Activated T-cell treated with anti-CD3 and anti-CD28 coated beads, Interleukin-2, amount 50 U/mL, for 48 hours (primary cell): ENCODE measurements around the gene ATAD3C.
A peak's percentile ranks its signal among the peaks of the same experiment; 100 is the strongest.
"Not testable (repeated sequence)": the region's sequence is repeated elsewhere in the genome, so short reads cannot be mapped to it uniquely, and the experiment has no call there.

ENCODE experiments used
- DNase-seq, 2 experiments: peaks; one replicate each; pipeline ENCODE4 v3.0.0-alpha.2; 2020

Gene ATAD3C, protein sequence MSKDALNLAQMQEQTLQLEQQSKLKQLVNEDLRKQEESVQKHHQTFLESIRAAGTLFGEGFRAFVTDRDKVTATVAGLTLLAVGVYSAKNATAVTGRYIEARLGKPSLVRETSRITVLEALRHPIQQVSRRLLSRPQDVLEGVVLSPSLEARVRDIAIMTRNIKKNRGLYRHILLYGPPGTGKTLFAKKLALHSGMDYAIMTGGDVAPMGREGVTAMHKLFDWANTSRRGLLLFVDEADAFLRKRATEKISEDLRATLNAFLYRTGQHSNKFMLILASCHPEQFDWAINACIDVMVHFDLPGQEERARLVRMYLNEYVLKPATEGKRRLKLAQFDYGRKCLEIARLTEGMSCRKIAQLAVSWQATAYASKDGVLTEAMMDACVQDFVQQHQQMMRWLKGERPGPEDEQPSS

DNA sequence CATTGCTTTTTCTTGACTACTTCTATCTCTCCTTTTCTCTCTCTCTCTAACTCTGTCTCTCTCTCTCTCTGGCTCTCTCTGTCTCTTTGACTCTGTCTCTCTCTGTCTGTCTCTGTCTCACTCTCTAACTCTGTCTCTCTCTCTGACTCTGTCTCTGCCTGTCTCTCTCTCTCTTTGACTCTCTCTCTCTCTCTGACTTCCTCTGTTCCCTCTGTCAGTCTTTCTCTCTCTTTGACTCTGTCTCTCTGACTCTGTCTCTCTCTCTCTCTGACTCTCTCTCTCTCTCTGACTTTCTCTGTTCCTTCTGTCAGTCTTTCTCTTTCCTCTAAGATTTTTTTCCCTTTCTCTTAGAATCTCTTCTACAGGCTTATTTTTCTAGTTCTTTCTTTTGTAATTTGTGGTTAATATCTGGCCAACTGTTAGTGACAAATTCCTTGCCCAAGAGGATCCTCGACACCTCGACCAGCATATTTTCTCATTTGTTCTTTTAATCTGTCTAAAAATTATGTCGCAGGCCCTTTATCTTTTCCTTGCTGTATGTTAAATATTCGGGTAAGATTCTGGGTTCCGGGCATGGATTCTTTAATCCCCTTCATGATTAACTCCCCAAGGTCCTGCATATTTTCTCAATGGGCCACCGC is at the start of gene ATAD3C:
Gene ATAD3C, plus strand, starts transcription at position 591 of the 641 bp plus-strand sequence. CDS start 995 bp downstream, outside the sequence.
- DNase-seq = no peak

GRCh38 chr1:1399872-1400575 is 49.5 kb upstream of the ATAD3C start:
- DNase-seq = peak in 1 of 2 experiments; percentile 62

DNA sequence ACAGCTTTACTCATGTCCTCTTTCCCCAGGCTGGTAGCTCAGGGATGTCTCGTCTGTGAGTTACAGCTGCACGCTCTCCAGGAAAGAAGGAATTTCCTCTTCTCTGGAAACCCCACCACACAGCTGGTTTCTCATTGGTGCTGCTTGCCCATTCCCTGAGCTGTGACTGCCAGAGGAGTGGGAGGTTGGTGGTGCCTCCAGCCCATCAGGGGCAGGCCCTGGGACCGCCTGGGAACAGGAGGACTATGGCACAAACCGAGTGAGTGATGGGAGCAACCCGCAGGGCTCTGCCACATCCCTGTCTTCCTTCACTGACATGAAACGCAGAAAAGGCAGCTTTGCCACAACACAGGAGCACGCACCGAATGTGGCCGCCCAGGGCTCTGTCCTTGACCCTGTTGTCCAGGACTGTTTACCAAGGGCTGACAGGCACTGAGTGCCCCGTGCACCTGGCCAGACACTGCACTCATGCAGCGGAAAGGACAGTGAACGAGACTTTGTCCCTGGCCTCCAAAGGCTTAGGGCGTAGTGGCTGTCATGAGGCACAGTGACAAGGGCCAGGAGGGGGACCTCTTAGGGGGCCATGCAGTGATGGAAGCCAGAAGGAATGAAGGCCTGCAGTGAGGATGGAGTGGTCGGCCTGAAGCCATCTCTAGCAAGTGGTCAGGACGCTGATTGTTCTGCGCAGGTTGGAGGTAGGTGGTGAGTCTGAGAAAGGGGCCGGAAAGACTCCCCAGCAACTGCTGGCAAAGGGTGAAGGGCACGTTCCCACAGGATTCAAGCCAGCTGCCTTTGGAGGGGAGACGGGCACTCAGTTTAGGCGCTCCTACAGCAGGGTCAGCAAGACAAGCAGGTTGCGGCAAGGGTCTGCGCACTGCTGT is 48.7 kb upstream of the ATAD3C start:
- DNase-seq = no peak

GRCh38 chr1:1401457-1402010 is 48.0 kb upstream of the ATAD3C start:
- no peak for DNase-seq

DNA sequence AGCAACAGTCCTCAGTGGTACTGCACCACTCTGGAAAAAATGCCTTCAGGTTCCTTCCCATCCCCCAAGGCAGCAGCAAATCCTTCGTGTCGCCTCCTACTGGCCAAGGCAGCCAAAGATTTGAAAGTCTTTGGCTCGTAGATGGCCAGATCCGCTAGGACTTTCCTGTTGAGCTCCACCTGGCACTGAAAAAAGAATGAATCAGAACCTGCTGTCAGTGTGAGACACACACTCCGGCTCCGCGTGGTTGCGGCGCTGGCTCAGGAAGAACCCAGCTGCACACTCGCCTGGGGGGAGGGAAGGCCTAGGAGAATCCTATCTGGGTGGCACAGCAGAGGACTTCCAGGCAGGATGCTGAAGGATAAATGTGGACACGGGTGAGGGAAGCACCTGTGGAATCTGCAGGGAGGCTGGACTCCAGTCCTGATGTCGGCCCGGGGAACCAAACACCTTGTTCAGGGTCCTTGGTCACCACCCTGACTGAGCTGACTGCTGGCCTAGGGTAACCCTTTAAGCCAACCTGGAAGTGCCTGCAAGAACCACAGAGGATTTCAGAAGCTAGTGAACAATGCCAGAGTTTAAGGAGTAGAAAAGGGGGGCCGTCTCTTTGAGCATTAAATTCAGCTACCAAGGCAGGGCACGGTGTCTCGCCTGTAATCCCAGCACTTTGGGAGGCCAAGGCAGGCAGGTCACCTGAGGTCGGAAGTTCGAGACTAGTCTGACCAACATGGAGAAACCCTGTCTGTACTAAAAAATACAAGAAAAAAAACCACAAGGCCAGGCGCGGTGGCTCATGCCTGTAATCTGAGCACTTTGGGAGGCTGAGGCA is 47.2 kb upstream of the ATAD3C start:
- DNase-seq = peak; percentile 67 to 68

DNA sequence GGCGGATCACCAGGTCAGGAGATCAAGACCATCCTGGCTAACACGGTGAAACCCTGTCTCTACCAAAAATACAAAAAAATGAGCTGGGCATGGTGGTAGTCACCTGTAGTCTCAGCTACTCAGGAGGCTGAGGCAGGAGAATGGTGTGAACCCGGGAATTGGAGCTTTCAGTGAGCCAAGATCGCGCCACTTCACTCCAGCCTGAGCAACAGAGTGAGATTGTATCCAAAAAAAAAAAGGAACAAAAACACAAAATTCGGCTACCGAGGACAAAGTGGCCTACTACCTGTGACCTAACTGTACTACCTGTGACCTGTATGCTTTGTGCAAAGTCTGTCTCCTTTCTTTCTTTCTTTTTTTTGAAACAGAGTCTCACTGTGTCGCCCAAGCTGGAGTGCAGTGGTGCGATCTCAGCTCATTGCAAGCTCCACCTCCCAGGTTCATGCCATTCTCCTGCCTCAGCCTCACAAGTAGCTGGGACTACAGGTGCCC is 46.5 kb upstream of the ATAD3C start:
- DNase-seq = not testable (repeated sequence)

DNA sequence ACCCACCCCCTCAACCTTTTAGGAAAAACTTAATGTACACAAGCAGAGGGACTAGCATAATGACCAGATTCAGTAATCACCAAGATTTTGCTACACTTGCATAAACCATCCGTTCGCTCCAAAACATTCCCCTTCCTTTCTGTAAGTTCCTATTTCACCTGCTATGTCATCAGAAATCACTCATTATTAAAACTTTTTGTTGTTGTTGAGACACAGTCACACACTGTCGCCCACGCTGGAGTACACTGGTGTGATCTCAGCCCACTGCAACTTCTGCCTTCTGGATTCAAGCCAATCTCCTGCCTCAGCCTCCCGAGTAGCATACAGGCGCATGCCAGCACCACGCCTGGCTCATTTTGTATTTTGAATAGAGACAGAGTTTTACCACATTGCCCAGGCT is 45.8 kb upstream of the ATAD3C start:
- DNase-seq = no peak

- DNase-seq = no peak
Measured at GRCh38 chr1:1406101-1406820, 43.2 kb upstream of the ATAD3C start.

DNA sequence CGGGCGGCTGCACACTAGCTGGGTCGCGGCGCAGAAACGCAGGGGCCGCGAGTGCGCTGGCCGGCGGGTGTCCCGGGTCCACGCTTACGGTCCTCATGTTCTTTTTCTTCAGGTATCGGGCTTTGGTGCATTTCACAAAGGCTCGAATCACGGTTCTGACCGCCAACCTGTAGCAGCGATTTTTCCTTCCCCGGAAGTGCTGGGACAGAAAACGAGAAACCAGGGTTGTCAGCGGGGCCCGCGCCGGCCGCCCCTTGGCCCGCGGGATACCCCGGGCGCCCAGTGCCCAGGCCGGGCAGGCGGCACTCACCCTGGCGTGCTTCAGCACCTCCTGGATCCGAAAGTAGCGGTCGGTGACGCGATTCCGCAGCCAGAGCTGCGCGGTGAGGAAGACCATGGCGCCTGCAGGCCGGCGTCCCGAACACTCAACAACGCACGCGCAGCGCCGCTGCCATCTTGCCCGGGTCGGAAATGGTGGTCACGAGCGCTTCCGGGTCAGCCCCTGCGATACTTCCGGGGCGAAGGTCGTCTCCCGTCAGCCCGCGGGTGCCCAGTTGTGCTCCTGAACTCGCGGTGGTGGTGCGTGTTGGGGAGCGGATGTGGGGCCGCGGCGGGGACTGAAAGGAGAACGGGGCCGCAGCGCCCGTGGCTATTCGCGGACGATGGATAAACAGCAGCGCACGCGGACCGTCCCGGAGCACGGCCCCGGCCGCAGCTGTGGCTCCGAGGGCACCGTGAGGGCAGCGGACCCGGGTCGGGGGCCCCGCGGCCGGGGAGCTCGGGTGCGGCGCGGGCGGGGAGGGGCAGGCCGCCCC is 42.5 kb upstream of the ATAD3C start, which contains the start of gene MRPL20:
Gene MRPL20, minus strand, starts transcription at position 473 of the 815 bp plus-strand sequence. Its CDS starts 76 bp downstream, at position 397.
- peak; percentile 97 for DNase-seq

DNA sequence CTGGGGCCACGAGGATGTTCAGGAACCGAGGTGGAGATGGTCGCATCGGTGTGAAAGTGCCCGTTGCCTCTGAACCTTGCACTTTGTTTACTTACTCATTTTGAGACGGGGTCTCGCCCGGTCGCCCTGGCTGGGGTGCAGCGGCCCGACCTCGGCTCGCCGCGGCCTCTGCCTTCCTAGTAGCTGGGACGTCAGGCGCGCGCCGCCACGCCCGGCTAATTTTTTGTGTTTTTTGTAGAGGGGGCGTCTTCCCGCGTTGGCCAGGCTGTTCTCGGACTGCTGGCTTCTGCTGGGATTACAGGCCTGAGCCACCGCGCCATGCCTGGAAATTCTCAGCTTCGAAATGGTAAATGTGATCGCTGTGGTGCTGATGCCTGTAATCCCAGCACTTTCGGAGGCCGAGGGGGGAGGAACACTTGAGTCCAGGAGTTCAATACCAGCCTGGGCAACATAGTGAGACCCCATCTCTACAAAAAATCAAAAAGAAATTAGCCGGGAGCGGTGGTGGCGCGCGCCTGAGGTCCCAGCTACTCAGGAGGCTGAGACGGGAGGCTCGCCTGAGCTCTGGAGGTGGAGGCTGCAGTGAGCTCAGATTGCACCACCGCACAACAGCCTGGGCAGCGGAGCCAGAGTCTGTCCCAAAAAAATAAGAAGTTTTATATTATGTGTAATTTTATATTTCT is 41.7 kb upstream of the ATAD3C start:
- peak in 1 of 2 experiments; percentile 48 for DNase-seq

DNA sequence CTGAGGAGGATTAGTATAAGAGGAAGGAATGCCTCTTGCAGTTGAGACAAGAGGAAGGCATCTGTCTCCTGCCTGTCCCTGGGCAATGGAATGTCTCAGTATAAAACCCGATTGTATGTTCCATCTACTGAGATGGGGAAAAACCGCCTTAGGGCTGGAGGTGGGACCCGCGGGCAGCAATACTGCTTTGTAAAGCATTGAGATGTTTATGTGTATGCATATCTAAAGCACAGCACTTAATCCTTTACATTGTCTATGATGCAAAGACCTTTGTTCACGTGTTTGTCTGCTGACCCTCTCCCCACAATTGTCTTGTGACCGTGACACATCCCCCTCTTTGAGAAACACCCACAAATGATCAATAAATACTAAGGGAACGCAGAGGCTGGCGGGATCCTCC is 39.3 kb upstream of the ATAD3C start:
- DNase-seq = not testable (repeated sequence)

DNA sequence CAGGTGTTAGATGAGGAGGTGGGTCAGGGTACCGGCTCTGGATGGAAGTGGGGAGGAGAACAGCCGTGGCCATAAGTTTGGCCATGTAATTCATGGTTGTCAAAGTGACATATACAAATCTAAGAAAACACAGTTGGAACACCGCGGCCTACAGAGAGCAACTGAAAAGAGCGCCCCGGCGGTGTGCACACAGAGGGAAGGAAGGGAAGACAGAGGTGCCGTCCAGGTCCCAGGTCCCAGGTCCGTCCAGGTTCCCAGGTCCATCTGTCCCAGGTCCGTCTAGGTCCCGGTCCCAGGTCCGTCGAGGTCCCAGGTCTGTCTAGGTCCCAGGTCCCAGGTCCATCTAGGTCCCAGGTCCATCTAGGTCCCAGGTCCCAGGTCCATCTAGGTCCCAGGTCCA is 37.9 kb upstream of the ATAD3C start:
- DNase-seq = no peak

DNA sequence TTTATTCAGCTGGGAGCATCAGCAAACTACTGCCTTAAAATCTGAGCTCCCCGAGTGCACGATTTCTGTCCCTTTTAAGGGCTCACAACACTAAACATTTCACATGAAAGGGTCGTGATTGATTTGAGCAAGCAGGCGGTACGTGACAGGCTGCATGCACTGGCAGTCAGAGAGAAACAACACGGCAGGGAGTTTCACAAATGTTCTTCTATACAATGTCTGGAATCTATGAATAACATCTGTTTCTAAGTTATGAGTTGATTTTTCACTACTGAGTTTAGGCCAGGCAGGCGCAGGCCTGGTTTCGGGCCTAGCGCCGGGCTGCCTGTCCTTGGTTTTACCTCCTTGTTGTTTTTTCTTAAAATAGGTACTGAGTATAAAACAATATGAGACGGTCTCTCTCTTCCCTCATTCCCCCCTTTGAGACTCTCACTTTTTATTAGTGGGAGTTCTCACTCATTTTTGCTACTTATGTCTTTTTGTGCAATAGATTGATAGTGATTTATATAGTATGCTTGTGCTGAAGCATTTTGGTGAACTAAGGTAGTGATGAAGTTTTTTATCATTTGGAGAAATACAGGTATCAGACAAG is 37.1 kb upstream of the ATAD3C start:
- DNase-seq = not testable (repeated sequence)

DNA sequence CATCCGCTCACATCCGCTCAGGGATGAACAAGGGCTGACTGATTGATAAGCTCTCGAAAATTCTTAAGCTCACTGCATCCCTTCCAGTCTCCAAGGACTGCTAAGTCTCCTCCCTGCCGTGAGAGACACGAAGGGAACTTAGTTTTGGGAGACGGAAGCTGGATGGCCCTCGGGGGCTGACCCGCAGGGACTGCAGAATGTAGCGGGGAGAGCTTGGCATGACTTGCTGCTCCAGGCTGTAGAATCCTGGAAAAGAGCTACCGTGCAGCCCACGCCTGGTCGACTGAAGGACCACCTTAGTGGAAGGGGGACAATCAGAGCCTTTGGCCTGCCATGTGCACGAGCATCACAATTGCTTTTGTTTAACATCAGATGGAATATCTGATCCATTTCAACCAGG is 33.7 kb upstream of the ATAD3C start:
- no peak for DNase-seq

- not testable (repeated sequence) for DNase-seq
Measured at GRCh38 chr1:1417396-1417795, 32.1 kb upstream of the ATAD3C start.

DNA sequence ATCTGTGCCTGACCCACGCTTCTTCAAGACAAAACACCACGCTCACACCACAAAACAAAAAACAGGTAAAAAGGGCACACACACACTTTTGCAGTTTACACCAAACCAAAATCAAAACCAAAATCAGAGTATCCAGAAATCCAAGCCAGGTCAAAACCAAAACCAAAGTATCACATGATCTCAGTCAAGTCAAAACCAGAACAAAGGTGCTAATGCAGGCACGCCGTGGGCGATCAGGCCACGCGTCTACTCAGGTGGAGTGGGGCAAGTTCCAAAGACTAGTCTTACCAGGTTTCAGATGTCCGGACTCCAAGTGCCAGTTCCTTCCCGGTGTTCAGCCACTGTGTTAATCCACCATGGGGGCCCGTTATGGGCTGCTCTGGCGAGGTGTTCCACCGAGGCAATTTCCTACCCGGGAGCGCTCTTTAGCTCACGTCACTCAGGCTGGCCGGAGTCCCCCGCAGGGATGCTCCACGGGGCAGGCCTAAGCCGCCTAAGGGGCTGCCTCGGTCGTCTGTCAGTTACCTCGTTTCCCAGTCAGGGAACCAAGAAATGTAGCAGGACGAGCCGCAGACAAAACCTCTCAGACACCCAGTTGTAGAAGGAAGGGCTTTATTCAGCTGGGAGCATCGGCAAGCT is 31.5 kb upstream of the ATAD3C start:
- DNase-seq = not testable (repeated sequence)

DNA sequence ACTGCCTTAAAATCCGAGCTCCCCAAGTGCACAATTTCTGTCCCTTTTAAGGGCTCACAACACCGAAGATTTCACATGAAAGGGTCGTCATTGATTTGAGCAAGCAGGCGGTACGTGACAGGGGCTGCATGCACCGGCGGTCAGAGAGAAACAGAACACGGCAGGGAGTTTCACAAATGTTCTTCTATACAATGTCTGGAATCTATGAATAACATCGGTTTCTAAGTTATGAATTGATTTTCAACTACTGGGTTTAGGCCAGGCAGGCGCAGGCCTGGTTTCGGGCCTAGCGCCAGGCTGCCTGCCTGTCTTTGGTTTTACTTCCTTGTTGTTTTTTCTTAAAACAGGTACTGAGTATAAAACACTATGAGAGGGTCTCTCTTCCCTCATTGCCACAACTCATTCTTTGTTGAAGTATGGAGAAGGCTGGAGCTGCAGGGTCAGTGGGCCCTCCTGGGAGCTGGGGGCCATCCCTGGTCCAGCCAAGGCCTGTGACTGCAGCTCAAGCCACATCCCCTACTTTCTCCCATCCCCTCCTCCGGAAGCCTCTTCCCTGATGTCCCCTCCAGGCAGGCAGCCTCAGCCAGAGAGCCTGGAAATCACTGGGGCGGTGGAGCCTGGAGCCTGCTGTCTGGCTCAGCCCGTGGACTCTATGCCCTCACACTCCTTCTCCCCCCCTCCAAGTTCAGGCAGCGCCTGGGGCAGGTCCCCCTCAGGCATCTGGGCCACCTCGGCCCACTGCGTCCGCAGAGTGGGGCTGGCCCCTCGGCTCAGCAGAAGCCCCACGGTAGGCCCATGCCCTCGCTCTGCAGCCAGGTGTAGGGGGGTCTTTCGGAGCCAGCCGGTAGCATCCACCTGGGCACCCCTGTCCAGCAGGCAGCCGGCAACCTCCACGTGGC is 30.8 kb upstream of the ATAD3C start:
- DNase-seq = no peak
